Body of pancreas (tissue), 4 donors: Measurements from ENCODE around the gene RAB34. TPM values are rescaled to one million over a fixed set of nuclear protein-coding genes. Genes with fewer than 3 reads are reported as not detected.
A peak's percentile ranks its signal among the peaks of the same experiment; 100 is the strongest.

Experiments used
- ATAC-seq: fragments of 150-250 bp; one replicate; pipeline ENCODE4 v1.9.1; 2016
- DNase-seq, 4 donors: peaks; one replicate each; pipeline ENCODE4 v3.0.0-alpha.2; 2019
- H3K27ac ChIP-seq, 4 donors: fragments of 200-600 bp; sonication (generic); 1 replicate in 3 of 4; 2 replicates in 1 of 4; pipeline versions ENCODE4 v1.5.1 to v1.6.1; 2016 to 2019; ENCODE audit warnings: mild to moderate bottlenecking in 1 of 4, mixed read lengths in 1 of 4, moderate library complexity in 1 of 4
- H3K27me3 ChIP-seq, 2 donors: fragments of 200-600 bp; sonication (generic); one replicate each; pipeline ENCODE4 v1.6.0; 2016; ENCODE audit warnings: mild to moderate bottlenecking in 1 of 2
- H3K36me3 ChIP-seq, 2 donors: fragments of 200-600 bp; sonication (generic); replicated peaks in 1 of 2; 2 replicates each; pipeline ENCODE4 v1.5.1; 2016; ENCODE audit warnings: low read depth in 2 of 2; ENCODE audit not compliant: insufficient read depth in 1 of 2
- H3K4me1 ChIP-seq: fragments of 200-600 bp; sonication (generic); one replicate; pipeline ENCODE4 v1.6.0; 2016
- H3K4me3 ChIP-seq, 2 donors: fragments of 200-600 bp; sonication (generic); 1 replicate in 1 of 2; 2 replicates in 1 of 2; pipeline ENCODE4 v1.5.1; 2016 to 2019
- H3K9me3 ChIP-seq, 3 donors: fragments of 200-600 bp; sonication (generic); 1 replicate in 2 of 3; 2 replicates in 1 of 3; pipeline ENCODE4 v1.5.1; 2016
- POLR2A ChIP-seq, 3 donors: fragments of 450-650 bp; IDR thresholded peaks; one replicate each; pipeline ENCODE4 v1.6.1; 2016; ENCODE audit warnings: antibody characterized with exemption in 3 of 3, mild to moderate bottlenecking in 2 of 3
- WGBS, 2 donors: methylation state at CpG; one replicate each; pipeline ENCODE4 v1.1.5; 2017; 5-methylcytosine and 5-hydroxymethylcytosine counted together
- intact Hi-C: fragments of 100-400 bp; cut with DNase I; formaldehyde crosslinking; loops from one replicate; pipeline ENCODE4 v1.15.1; 2023
- total RNA-seq, 2 donors: library from RNA; depleted of rRNA; stranded (reverse); fragments of >200 nt; gene quantifications; one replicate each; pipeline ENCODE4 v1.1.0, GENCODE V29; 2016
- TF ChIP-seq, protein P1 (sequence below), 7 experiments: fragments of 450-650 bp in 4 of 7; fragments of 200-600 bp in 3 of 7; sonication (generic) in 3 of 7; IDR thresholded peaks; one replicate each; pipeline ENCODE4 v1.5.1; 2016 to 2019; ENCODE audit warnings: antibody characterized with exemption in 7 of 7

The RAB34 gene
- total RNA-seq, 2 donors from 2014 or later, result 18.2 to 61.3 TPM

GRCh38 chr17:28682655-28683054, 35.0 kb downstream of the RAB34 start:
- Histone ChIP-seq H3K4me3 (no peak overlapping the region), H3K27me3 (no peaks in the 10 kb centered on the region), H3K27ac (no peak overlapping the region), H3K9me3 (no peaks in the 10 kb centered on the region), H3K36me3 (peaks cover 38 to 68% of the 10 kb centered on the region in 2 donors), H3K4me1 (no peaks in the 10 kb centered on the region)
- DNase-seq (no peak), ATAC-seq (no peak)
- TF ChIP-seq POLR2A (IDR thresholded peaks at IDR 0.05), result no peak
- TF ChIP-seq, protein P1, sequence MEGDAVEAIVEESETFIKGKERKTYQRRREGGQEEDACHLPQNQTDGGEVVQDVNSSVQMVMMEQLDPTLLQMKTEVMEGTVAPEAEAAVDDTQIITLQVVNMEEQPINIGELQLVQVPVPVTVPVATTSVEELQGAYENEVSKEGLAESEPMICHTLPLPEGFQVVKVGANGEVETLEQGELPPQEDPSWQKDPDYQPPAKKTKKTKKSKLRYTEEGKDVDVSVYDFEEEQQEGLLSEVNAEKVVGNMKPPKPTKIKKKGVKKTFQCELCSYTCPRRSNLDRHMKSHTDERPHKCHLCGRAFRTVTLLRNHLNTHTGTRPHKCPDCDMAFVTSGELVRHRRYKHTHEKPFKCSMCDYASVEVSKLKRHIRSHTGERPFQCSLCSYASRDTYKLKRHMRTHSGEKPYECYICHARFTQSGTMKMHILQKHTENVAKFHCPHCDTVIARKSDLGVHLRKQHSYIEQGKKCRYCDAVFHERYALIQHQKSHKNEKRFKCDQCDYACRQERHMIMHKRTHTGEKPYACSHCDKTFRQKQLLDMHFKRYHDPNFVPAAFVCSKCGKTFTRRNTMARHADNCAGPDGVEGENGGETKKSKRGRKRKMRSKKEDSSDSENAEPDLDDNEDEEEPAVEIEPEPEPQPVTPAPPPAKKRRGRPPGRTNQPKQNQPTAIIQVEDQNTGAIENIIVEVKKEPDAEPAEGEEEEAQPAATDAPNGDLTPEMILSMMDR (IDR thresholded peaks at IDR 0.05), result no peak
- 71 to 89% methylated on average over 10 of the region's 11 CpGs for WGBS, 2 donors
- intact Hi-C loops, result no loop called here

DNA sequence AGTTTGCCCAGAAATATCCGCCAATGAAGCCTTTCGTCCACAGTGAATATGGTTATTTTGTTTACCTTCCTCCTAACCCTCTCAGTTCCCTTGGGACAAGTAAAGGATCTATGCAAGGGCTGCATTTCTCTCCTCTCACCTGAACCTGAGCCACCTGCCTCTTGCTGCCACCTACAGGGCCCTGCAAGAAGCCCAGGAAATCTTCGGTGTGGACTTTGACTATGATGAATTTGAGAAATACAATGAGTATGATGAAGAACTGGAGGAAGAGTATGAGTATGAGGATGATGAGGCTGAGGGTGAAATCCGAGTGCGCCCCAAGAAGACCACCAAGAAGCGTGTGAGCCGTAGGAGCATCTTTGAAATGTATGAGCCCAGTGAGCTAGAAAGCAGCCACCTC, 41.7 kb downstream of the RAB34 start:
- Histone ChIP-seq H3K36me3 (peaks cover 47 to 61% of the 10 kb centered on the region in 2 donors), H3K4me3 (no peak overlapping the region), H3K27ac (no peak overlapping the region), H3K4me1 (no peaks in the 10 kb centered on the region), H3K9me3 (no peaks in the 10 kb centered on the region), H3K27me3 (no peaks in the 10 kb centered on the region)
- ATAC-seq (no peak), DNase-seq (peak in 1 of 4 donors; percentile 17)
- TF ChIP-seq POLR2A (IDR thresholded peaks at IDR 0.05), result no peak
- TF ChIP-seq, protein P1 (IDR thresholded peaks at IDR 0.05), result peak in 3 of 7 experiments; percentile 26 to 41 (median 30)
- intact Hi-C loops, result no loop called here
- WGBS, 2 donors, result 82% methylated on average over 7 of the region's 7 CpGs

DNA sequence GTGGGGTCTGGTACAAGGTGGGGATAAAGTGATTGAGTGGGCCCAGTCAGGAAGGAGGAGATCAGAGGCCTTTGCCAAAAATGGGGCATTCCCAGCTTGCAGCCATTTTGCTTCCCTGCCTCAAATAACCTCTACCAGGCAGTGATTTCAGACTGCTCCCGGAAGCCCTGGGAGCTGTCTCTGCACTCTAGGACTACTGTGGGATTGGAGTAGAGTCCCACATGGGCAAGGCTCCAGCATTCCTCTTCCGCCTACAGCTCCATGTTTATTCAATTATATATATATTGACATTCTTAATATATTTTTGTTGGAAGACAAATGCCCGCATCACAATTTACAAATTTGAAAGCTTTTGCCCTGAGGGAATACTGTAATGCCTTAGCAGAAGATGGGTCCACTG, 42.2 kb downstream of the RAB34 start:
- intact Hi-C loops, result no loop called here
- no peak for ATAC-seq
- no peak overlapping the region for H3K27ac ChIP-seq
- H3K9me3 ChIP-seq, result no peaks in the 10 kb centered on the region
- DNase-seq, result no peak
- H3K4me3 ChIP-seq, result no peak overlapping the region
- TF ChIP-seq, protein P1 (IDR thresholded peaks at IDR 0.05), result no peak
- TF ChIP-seq POLR2A (IDR thresholded peaks at IDR 0.05), result no peak
- H3K36me3 ChIP-seq, result peaks cover 46 to 61% of the 10 kb centered on the region in 2 donors
- H3K27me3 ChIP-seq, result no peaks in the 10 kb centered on the region
- 74 to 93% methylated on average over 3 of the region's 3 CpGs for WGBS, 2 donors
- no peaks in the 10 kb centered on the region for H3K4me1 ChIP-seq

DNA sequence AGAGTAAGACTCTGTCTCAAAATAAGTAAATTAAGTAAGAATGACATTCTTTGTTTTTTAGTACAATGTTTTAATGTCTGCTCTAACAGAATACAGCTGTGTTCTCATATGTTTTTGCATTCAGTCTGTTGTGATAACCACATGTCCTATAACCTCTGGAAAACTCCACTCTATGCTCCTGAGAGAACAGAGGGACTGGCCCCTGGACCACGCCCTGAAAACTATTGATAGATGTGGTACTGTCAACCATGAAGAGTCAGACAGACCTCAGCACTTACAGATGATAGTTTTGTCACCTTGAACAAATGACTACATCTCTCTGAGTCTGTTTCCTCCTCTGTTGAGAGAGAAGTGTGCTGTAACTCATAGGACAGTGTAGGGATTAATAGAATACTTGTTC, 47.8 kb downstream of the RAB34 start:
- ATAC-seq, result no peak
- Histone ChIP-seq H3K27me3 (no peaks in the 10 kb centered on the region), H3K36me3 (peaks cover 7 to 31% of the 10 kb centered on the region in 2 donors), H3K4me3 (no peak overlapping the region), H3K4me1 (peaks cover 2% of the 10 kb centered on the region), H3K9me3 (no peaks in the 10 kb centered on the region), H3K27ac (no peak overlapping the region)
- TF ChIP-seq, protein P1 (IDR thresholded peaks at IDR 0.05), result no peak
- TF ChIP-seq POLR2A (IDR thresholded peaks at IDR 0.05), result no peak
- no peak for DNase-seq
- WGBS, 2 donors, result 93 to 100% methylated on average over 1 of the region's 1 CpG
- intact Hi-C loops, result no loop called here

- TF ChIP-seq POLR2A (IDR thresholded peaks at IDR 0.05), result no peak
- TF ChIP-seq, protein P1 (IDR thresholded peaks at IDR 0.05), result no peak
- no peaks in the 10 kb centered on the region for H3K9me3 ChIP-seq
- H3K4me1 ChIP-seq, result peaks cover 20% of the 10 kb centered on the region
- no peak for DNase-seq
- intact Hi-C loops, result no loop called here
- no peak for ATAC-seq
- H3K4me3 ChIP-seq, result no peak overlapping the region
- no peaks in the 10 kb centered on the region for H3K27me3 ChIP-seq
- H3K27ac ChIP-seq, result no peak overlapping the region
- H3K36me3 ChIP-seq, result peaks cover 0 to 12% of the 10 kb centered on the region in 2 donors
- 85 to 100% methylated on average over 1 of the region's 1 CpG for WGBS, 2 donors
These were observed 49.8 kb downstream of the RAB34 start for GRCh38 chr17:28667870-28668269.
